CD4-positive, CD25-positive, alpha-beta regulatory T cell (primary cell): Measurements from ENCODE around the gene HACD2. TPM values are rescaled to one million over a fixed set of nuclear protein-coding genes. Genes with fewer than 3 reads are reported as not detected.

Experiments
- ATAC-seq, 2 donors: fragments of 150-1000 bp; cut with Tn5 transposase; one replicate each; pipeline ENCODE4 v1.10.0; 2021; ENCODE audit warnings: low read depth in 2 of 2, moderate number of reproducible peaks in 2 of 2, moderate library complexity in 1 of 2
- DNase-seq, 3 donors: peaks; one replicate each; pipeline versions ENCODE4 v3.0.0 to v3.0.0-alpha.2; 2012 to 2022; ENCODE audit warnings: mixed read lengths in 1 of 3
- H3K27ac ChIP-seq: one replicate; pipeline ENCODE4 v1.7.0; 2013; ENCODE audit warnings: mild to moderate bottlenecking, low read length; ENCODE audit not compliant: insufficient read depth, poor library complexity, severe bottlenecking
- H3K27me3 ChIP-seq: one replicate; pipeline ENCODE4 v1.7.0; 2013; ENCODE audit warnings: low read length; ENCODE audit not compliant: control insufficient read depth, insufficient read depth
- H3K36me3 ChIP-seq: one replicate; pipeline ENCODE4 v1.7.0; 2013; ENCODE audit warnings: mild to moderate bottlenecking, low read length, moderate library complexity; ENCODE audit not compliant: control insufficient read depth, insufficient read depth
- H3K4me1 ChIP-seq: 2 replicates; pipeline ENCODE4 v1.7.0; 2013; ENCODE audit warnings: mild to moderate bottlenecking, low read length; ENCODE audit not compliant: insufficient read depth, control insufficient read depth, poor library complexity, severe bottlenecking
- H3K4me3 ChIP-seq: one replicate; pipeline ENCODE4 v1.7.0; 2013; ENCODE audit warnings: low read depth, mild to moderate bottlenecking, low read length, moderate library complexity
- H3K9me3 ChIP-seq, 2 experiments: 1 replicate in 1 of 2; 2 replicates in 1 of 2; pipeline ENCODE4 v1.7.0; 2013; ENCODE audit warnings: low read length in 2 of 2, mild to moderate bottlenecking in 1 of 2, moderate library complexity in 1 of 2; ENCODE audit not compliant: control insufficient read depth in 2 of 2
- H3K27ac Mint-ChIP-seq, 3 donors: one replicate each; pipeline ENCODE4 v1.8.0; 2020 to 2022; ENCODE audit warnings: mild to moderate bottlenecking in 3 of 3, mixed read lengths in 3 of 3, moderate library complexity in 2 of 3
- H3K27me3 Mint-ChIP-seq: one replicate; pipeline ENCODE4 v1.8.0; 2022; ENCODE audit warnings: mild to moderate bottlenecking, mixed read lengths
- H3K36me3 Mint-ChIP-seq: one replicate; pipeline ENCODE4 v1.8.0; 2020; ENCODE audit warnings: mixed read lengths
- H3K4me1 Mint-ChIP-seq, 4 donors: one replicate each; pipeline ENCODE4 v1.8.0; 2020 to 2022; ENCODE audit warnings: mixed read lengths in 4 of 4, mild to moderate bottlenecking in 1 of 4
- H3K4me3 Mint-ChIP-seq, 4 donors: one replicate each; pipeline ENCODE4 v1.8.0; 2020 to 2022; ENCODE audit warnings: mild to moderate bottlenecking in 4 of 4, mixed read lengths in 4 of 4, moderate library complexity in 3 of 4
- H3K9me3 Mint-ChIP-seq, 7 donors: one replicate each; pipeline ENCODE4 v1.8.0; 2020 to 2022; ENCODE audit warnings: mixed read lengths in 7 of 7, mild to moderate bottlenecking in 3 of 7, moderate library complexity in 2 of 7
- polyA plus RNA-seq, 4 donors: library from polyadenylated mRNA; unstranded; fragments of 300-500 nt; fragmentation: Illumina TruSeq; gene quantifications; one replicate each; pipeline ENCODE4 v1.2.3, GENCODE V29; 2021
- total RNA-seq: library from RNA; stranded (reverse); gene quantifications from one replicate; pipeline ENCODE4 v1.2.3, GENCODE V29; 2022

Gene HACD2
- total and polyA plus RNA-seq, 5 donors from 2014 or later, result 19.8 to 28.7 (median 26.7) TPM

DNA sequence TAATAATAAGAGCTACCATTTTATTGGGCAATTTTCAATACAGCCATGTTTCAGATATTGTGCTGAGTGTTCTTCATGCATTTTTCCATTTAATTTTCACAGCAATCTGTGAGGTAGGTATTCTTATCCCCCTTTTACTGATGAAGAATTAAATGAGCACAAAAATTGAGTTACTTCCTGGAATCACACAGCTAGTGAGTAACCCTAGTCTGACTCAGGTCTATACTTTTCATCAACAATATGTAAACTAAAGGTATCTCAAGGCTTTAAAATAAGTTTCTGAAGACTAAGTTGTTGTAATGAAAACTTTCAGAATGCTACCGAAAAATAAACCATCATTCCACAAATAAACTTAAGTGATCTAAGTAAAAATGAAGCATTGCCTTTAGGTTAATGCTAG, 22.3 kb downstream of the HACD2 start:
- DNase-seq, result no peak
- peak overlapping the region in 1 of 3 donors; percentile 84 for H3K27ac Mint-ChIP-seq
- H3K27me3 Mint-ChIP-seq, result no peaks in the 10 kb centered on the region
- H3K9me3 ChIP-seq, result no peaks in the 10 kb centered on the region
- no peak overlapping the region for H3K27ac ChIP-seq
- no peaks in the 10 kb centered on the region for H3K9me3 Mint-ChIP-seq
- no peaks in the 10 kb centered on the region for H3K27me3 ChIP-seq
- no peaks in the 10 kb centered on the region for H3K4me1 ChIP-seq
- H3K4me3 Mint-ChIP-seq, result no peak overlapping the region
- no peak for ATAC-seq
- peaks cover 6 to 21% (median 14%) of the 10 kb centered on the region in 4 donors for H3K4me1 Mint-ChIP-seq
- no peak overlapping the region for H3K4me3 ChIP-seq
- peaks cover 17% of the 10 kb centered on the region for H3K36me3 Mint-ChIP-seq
- H3K36me3 ChIP-seq, result no peaks in the 10 kb centered on the region

GRCh38 chr3:123561188-123561587, 23.7 kb downstream of the HACD2 start:
- H3K27me3 ChIP-seq, result no peaks in the 10 kb centered on the region
- no peak for DNase-seq
- H3K27me3 Mint-ChIP-seq, result no peaks in the 10 kb centered on the region
- H3K4me1 Mint-ChIP-seq, result peaks cover 8 to 17% (median 14%) of the 10 kb centered on the region in 4 donors
- peaks cover 20% of the 10 kb centered on the region for H3K36me3 Mint-ChIP-seq
- H3K9me3 ChIP-seq, result no peaks in the 10 kb centered on the region
- no peak for ATAC-seq
- H3K4me3 ChIP-seq, result no peak overlapping the region
- no peak overlapping the region for H3K27ac ChIP-seq
- H3K4me1 ChIP-seq, result no peaks in the 10 kb centered on the region
- peak overlapping the region in 1 of 3 donors; percentile 62 for H3K27ac Mint-ChIP-seq
- peaks cover 0 to 2% (median 0%) of the 10 kb centered on the region in 7 donors for H3K9me3 Mint-ChIP-seq
- no peaks in the 10 kb centered on the region for H3K36me3 ChIP-seq
- no peak overlapping the region for H3K4me3 Mint-ChIP-seq

GRCh38 chr3:123559040-123559861, 25.6 kb downstream of the HACD2 start:
- H3K9me3 ChIP-seq, result peaks cover 0 to 4% of the 10 kb centered on the region in 2 experiments
- H3K36me3 ChIP-seq, result no peaks in the 10 kb centered on the region
- H3K4me1 ChIP-seq, result no peaks in the 10 kb centered on the region
- Mint-ChIP-seq H3K4me1 (peaks cover 8 to 19% (median 14%) of the 10 kb centered on the region in 4 donors), H3K27me3 (no peaks in the 10 kb centered on the region), H3K27ac (peak overlapping the region in 1 of 3 donors; percentile 52), H3K4me3 (no peak overlapping the region), H3K9me3 (peaks cover 0 to 14% (median 2%) of the 10 kb centered on the region in 7 donors), H3K36me3 (peaks cover 31% of the 10 kb centered on the region)
- ATAC-seq, result no peak
- no peak overlapping the region for H3K27ac ChIP-seq
- no peaks in the 10 kb centered on the region for H3K27me3 ChIP-seq
- peak in 2 of 3 donors; percentile 46 to 67 for DNase-seq
- H3K4me3 ChIP-seq, result no peak overlapping the region

DNA sequence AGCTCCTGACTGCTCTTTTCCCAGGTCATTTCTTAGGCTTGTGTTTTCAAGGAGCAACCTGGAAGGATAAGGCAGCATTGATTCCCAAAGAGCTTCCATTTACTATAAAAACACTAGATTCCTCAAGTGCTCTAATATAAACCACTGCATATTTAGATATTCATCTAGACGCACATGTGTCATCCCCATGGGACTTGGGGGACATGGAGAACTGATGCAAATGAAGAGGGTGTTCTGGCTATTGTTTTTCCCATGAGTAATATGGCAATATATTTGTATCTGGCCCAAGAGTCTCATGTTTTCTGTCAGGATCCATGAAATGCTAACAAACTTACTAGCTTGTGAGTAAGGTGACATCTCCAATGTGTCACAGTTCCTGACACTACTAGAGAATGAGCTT, 31.3 kb downstream of the HACD2 start:
- H3K4me1 Mint-ChIP-seq, result peaks cover 7 to 22% (median 12%) of the 10 kb centered on the region in 4 donors
- Histone ChIP-seq H3K4me1 (no peaks in the 10 kb centered on the region), H3K27ac (no peak overlapping the region), H3K36me3 (peaks cover 14% of the 10 kb centered on the region), H3K9me3 (peaks cover 3 to 6% of the 10 kb centered on the region in 2 experiments), H3K27me3 (no peaks in the 10 kb centered on the region), H3K4me3 (no peak overlapping the region)
- H3K27ac Mint-ChIP-seq, result no peak overlapping the region
- H3K36me3 Mint-ChIP-seq, result peaks cover 49% of the 10 kb centered on the region
- ATAC-seq (no peak), DNase-seq (no peak)
- H3K9me3 Mint-ChIP-seq, result peaks cover 0 to 14% (median 3%) of the 10 kb centered on the region in 7 donors
- H3K4me3 Mint-ChIP-seq, result no peak overlapping the region
- no peaks in the 10 kb centered on the region for H3K27me3 Mint-ChIP-seq

DNA sequence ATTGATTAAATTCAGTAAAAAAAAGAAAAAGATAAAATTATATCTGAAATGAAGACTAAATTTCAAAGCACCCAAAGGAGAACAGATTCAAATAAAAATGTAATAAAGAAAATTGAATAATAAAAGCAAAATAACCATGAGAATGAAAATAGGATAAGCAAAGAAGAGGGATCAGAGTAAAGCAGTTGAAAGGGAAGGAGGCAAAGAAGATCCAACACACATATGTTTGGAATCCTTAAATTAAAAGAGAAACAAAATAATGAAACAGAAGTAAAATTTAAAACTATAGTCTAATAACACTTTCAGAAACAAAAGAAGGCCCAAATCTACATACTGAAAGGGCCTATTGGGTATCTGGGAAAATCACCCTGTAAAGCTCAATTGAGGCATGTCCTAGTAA, 32.1 kb downstream of the HACD2 start:
- Mint-ChIP-seq H3K9me3 (peaks cover 0 to 14% (median 3%) of the 10 kb centered on the region in 7 donors), H3K4me3 (no peak overlapping the region), H3K36me3 (peaks cover 49% of the 10 kb centered on the region), H3K27me3 (no peaks in the 10 kb centered on the region), H3K27ac (no peak overlapping the region), H3K4me1 (peaks cover 8 to 21% (median 12%) of the 10 kb centered on the region in 4 donors)
- no peak overlapping the region for H3K4me3 ChIP-seq
- DNase-seq (no peak), ATAC-seq (no peak)
- no peak overlapping the region for H3K27ac ChIP-seq
- H3K36me3 ChIP-seq, result peaks cover 17% of the 10 kb centered on the region
- H3K4me1 ChIP-seq, result no peaks in the 10 kb centered on the region
- H3K27me3 ChIP-seq, result no peaks in the 10 kb centered on the region
- H3K9me3 ChIP-seq, result peaks cover 3 to 6% of the 10 kb centered on the region in 2 experiments

DNA sequence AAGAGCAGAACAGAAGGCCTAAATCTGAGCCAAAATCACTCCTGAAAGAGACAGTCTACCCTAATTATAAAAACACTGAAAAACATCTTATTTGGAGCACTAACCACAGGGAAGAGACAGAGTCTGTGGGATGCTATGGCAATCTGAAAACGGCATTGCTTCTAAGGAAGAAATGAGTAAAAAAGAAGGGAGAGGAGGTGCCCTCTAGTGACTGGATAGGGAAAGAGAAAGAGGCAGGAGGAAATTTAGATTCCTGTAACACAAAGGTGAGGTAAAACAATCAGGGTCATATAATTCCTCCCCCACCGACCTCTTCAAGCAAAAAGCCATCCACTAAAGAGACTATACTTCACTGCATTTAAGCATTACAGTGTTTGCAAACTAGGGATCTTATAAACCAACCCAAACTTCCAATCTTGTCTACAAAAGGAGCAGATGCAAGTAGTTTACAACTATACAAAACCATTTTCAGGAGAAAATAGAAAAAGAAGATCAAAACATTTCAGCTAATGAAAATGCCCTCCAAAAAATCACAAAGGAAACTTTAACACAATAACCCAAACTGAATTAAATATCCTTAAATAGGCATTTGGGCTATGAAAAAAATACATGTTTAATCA, 32.6 kb downstream of the HACD2 start:
- no peaks in the 10 kb centered on the region for H3K27me3 ChIP-seq
- peaks cover 3 to 6% of the 10 kb centered on the region in 2 experiments for H3K9me3 ChIP-seq
- H3K27me3 Mint-ChIP-seq, result no peaks in the 10 kb centered on the region
- H3K27ac Mint-ChIP-seq, result peak overlapping the region in 1 of 3 donors; percentile 22
- peaks cover 6 to 21% (median 13%) of the 10 kb centered on the region in 4 donors for H3K4me1 Mint-ChIP-seq
- no peak overlapping the region for H3K27ac ChIP-seq
- peaks cover 54% of the 10 kb centered on the region for H3K36me3 Mint-ChIP-seq
- no peak for ATAC-seq
- peaks cover 17% of the 10 kb centered on the region for H3K36me3 ChIP-seq
- H3K4me1 ChIP-seq, result no peaks in the 10 kb centered on the region
- H3K4me3 Mint-ChIP-seq, result no peak overlapping the region
- DNase-seq, result peak in 1 of 3 donors; percentile 23
- H3K9me3 Mint-ChIP-seq, result peaks cover 0 to 14% (median 3%) of the 10 kb centered on the region in 7 donors
- no peak overlapping the region for H3K4me3 ChIP-seq

GRCh38 chr3:123547881-123548519, 36.9 kb downstream of the HACD2 start:
- H3K36me3 Mint-ChIP-seq, result peaks cover 38% of the 10 kb centered on the region
- peaks cover 0 to 3% of the 10 kb centered on the region in 2 experiments for H3K9me3 ChIP-seq
- ATAC-seq (no peak), DNase-seq (no peak)
- no peaks in the 10 kb centered on the region for H3K4me1 ChIP-seq
- H3K4me3 ChIP-seq, result no peak overlapping the region
- peaks cover 6 to 23% (median 12%) of the 10 kb centered on the region in 4 donors for H3K4me1 Mint-ChIP-seq
- H3K36me3 ChIP-seq, result peaks cover 16% of the 10 kb centered on the region
- no peak overlapping the region for H3K4me3 Mint-ChIP-seq
- no peak overlapping the region for H3K27ac Mint-ChIP-seq
- no peak overlapping the region for H3K27ac ChIP-seq
- peaks cover 0 to 7% (median 0%) of the 10 kb centered on the region in 7 donors for H3K9me3 Mint-ChIP-seq
- no peaks in the 10 kb centered on the region for H3K27me3 ChIP-seq
- H3K27me3 Mint-ChIP-seq, result no peaks in the 10 kb centered on the region
